Esophagus squamous epithelium (tissue), 5 donors: ENCODE measurements around the gene TUBA8. TPM values are rescaled to one million over a fixed set of nuclear protein-coding genes. Genes with fewer than 3 reads are reported as not detected.

Experiments used
- DNase-seq: peaks from one replicate; lab custom pipeline; 2025; lab: John Stamatoyannopoulos, UW
- H3K27ac ChIP-seq, 4 donors: fragments of 200-600 bp; sonication (generic); one replicate each; pipeline ENCODE4 v1.5.1; 2016 to 2019; ENCODE audit warnings: mild to moderate bottlenecking in 1 of 4
- H3K27me3 ChIP-seq, 4 donors: fragments of 200-600 bp; sonication (generic); 1 replicate in 3 of 4; 2 replicates in 1 of 4; pipeline versions ENCODE4 v1.5.1 to v1.6.0; 2017 to 2021; ENCODE audit warnings: antibody characterized with exemption in 1 of 4
- H3K36me3 ChIP-seq, 3 donors: fragments of 200-600 bp; sonication (generic); one replicate each; pipeline ENCODE4 v1.5.1; 2016 to 2019
- H3K4me1 ChIP-seq, 3 donors: fragments of 200-600 bp; sonication (generic); one replicate each; pipeline ENCODE4 v1.5.1; 2017 to 2019
- H3K4me3 ChIP-seq, 4 donors: fragments of 200-600 bp; sonication (generic); 1 replicate in 3 of 4; 2 replicates in 1 of 4; pipeline ENCODE4 v1.5.1; 2016 to 2019; ENCODE audit warnings: mild to moderate bottlenecking in 2 of 4, moderate library complexity in 1 of 4
- H3K9me3 ChIP-seq, 3 donors: fragments of 200-600 bp; sonication (generic); one replicate each; pipeline ENCODE4 v1.5.1; 2016 to 2019
- POLR2A ChIP-seq, 4 donors: fragments of 450-650 bp; IDR thresholded peaks; one replicate each; pipeline ENCODE4 v1.6.1; 2017; ENCODE audit warnings: antibody characterized with exemption in 4 of 4, mild to moderate bottlenecking in 4 of 4, moderate library complexity in 3 of 4
- WGBS, 2 donors: methylation state at CpG; one replicate each; pipeline ENCODE4 v1.1.5; 2018; 5-methylcytosine and 5-hydroxymethylcytosine counted together
- intact Hi-C: fragments of 100-400 bp; cut with DNase I; formaldehyde crosslinking; loops from one replicate; pipeline ENCODE4 v1.15.0; 2022
- total RNA-seq, 4 donors: library from RNA; depleted of rRNA; stranded (reverse); fragments of >200 nt; gene quantifications; one replicate each; pipeline ENCODE4 v1.1.0, GENCODE V29; 2016
- TF ChIP-seq, protein P1 (sequence below), 6 experiments: fragments of 450-650 bp in 4 of 6; fragments of 200-600 bp in 2 of 6; sonication (generic) in 2 of 6; IDR thresholded peaks; one replicate each; pipeline ENCODE4 v1.5.1; 2016 to 2019; ENCODE audit warnings: antibody characterized with exemption in 6 of 6, mild to moderate bottlenecking in 4 of 6, moderate library complexity in 4 of 6
- donor health status: DM: yes; HTN: yes; CAD: no.

The TUBA8 gene
- total RNA-seq, 4 donors from 2014 or later, result 0.57 to 2.1 TPM; not detected in 2

DNA sequence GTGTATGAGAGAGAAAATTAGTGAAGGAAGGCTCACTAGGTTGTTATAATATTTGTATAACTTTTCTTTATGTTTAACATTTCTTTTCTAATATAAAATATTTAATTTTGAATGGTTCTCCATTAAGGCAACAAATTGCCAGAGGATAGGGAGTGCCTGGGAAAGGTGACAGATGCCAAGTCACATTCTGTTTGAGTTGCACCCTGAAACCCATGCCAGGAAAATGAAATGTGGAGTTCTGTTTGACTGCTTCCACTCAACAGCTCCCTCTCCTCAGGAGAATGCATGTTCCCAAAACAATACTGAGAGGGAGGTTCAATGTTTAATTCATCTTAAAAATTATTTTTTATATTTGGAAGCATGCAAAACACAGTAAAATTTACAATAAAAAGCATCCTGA lies 33.5 kb downstream of the TUBA8 start:
- no peaks in the 10 kb centered on the region for H3K36me3 ChIP-seq
- DNase-seq, result no peak
- H3K9me3 ChIP-seq, result no peaks in the 10 kb centered on the region
- peaks cover 0 to 13% (median 0%) of the 10 kb centered on the region in 3 donors for H3K4me1 ChIP-seq
- no peak overlapping the region for H3K4me3 ChIP-seq
- no peak for TF ChIP-seq POLR2A (IDR thresholded peaks at IDR 0.05)
- TF ChIP-seq, protein P1, sequence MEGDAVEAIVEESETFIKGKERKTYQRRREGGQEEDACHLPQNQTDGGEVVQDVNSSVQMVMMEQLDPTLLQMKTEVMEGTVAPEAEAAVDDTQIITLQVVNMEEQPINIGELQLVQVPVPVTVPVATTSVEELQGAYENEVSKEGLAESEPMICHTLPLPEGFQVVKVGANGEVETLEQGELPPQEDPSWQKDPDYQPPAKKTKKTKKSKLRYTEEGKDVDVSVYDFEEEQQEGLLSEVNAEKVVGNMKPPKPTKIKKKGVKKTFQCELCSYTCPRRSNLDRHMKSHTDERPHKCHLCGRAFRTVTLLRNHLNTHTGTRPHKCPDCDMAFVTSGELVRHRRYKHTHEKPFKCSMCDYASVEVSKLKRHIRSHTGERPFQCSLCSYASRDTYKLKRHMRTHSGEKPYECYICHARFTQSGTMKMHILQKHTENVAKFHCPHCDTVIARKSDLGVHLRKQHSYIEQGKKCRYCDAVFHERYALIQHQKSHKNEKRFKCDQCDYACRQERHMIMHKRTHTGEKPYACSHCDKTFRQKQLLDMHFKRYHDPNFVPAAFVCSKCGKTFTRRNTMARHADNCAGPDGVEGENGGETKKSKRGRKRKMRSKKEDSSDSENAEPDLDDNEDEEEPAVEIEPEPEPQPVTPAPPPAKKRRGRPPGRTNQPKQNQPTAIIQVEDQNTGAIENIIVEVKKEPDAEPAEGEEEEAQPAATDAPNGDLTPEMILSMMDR (IDR thresholded peaks at IDR 0.05), result no peak
- no peaks in the 10 kb centered on the region for H3K27me3 ChIP-seq
- intact Hi-C loops, result no loop called here
- H3K27ac ChIP-seq, result no peak overlapping the region

DNA sequence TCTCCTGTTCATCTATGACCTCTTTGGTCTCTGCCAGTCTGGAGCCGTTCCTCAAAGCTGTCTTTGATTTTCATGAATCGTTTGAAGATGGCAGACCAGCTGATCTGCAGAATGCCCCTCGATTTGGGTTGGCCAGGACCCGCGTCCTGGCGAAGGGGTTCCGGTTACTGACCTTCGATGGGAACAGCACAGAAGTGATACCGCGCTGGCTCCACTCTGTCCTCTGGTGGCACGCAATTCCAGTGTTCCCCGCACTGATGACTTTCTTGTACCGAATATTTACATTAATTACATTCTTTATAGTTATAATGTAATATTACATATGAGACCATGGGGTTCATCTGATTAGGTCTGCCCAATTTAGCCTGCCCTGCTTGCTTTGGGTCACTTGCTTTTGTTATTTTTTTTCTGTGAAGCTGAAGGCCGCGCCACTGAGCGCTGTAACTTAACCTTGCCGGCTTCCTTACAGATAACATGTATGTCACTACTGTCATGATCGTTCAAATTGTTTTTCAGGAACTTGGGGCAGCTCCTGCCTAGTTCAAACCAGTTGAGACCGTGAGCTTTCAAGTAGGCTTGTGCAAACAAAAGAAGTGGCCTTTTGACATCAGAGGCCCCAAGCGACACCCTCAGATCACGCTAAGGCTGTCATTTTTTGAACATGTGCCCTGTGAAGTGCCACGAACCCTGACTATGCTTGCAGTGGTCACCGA lies 35.2 kb downstream of the TUBA8 start:
- peaks cover 0 to 24% (median 3%) of the 10 kb centered on the region in 3 donors for H3K4me1 ChIP-seq
- H3K27me3 ChIP-seq, result no peaks in the 10 kb centered on the region
- H3K9me3 ChIP-seq, result no peaks in the 10 kb centered on the region
- no peaks in the 10 kb centered on the region for H3K36me3 ChIP-seq
- H3K27ac ChIP-seq, result no peak overlapping the region
- intact Hi-C loops, result no loop called here
- H3K4me3 ChIP-seq, result no peak overlapping the region
- DNase-seq, result no peak
- no peak for TF ChIP-seq POLR2A (IDR thresholded peaks at IDR 0.05)
- TF ChIP-seq, protein P1 (IDR thresholded peaks at IDR 0.05), result no peak
- WGBS, 2 donors, result 85 to 89% methylated on average over 23 of the region's 23 CpGs

DNA sequence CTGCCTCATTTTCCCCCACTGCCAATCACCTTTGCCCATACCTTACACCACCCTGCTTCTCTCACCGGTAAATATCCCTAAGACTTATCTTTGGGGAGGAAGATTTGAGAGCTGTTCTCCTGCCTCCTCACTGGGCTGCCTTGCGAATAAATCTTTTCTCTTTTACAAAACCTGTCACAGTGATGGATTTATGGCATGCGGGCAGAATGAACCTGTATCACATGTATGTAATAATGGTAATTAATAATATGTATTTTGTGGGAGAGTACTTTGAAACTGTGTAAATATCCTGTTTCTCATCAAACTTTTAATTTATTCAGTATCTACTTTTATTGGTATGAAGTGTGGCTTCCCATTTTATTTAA lies 35.8 kb downstream of the TUBA8 start:
- Histone ChIP-seq H3K4me3 (no peak overlapping the region), H3K4me1 (peaks cover 0 to 30% (median 3%) of the 10 kb centered on the region in 3 donors), H3K27ac (no peak overlapping the region), H3K27me3 (no peaks in the 10 kb centered on the region), H3K36me3 (no peaks in the 10 kb centered on the region), H3K9me3 (no peaks in the 10 kb centered on the region)
- no peak for DNase-seq
- WGBS, 2 donors, result 73 to 93% methylated on average over 3 of the region's 3 CpGs
- intact Hi-C loops, result no loop called here
- TF ChIP-seq, protein P1 (IDR thresholded peaks at IDR 0.05), result no peak
- no peak for TF ChIP-seq POLR2A (IDR thresholded peaks at IDR 0.05)

DNA sequence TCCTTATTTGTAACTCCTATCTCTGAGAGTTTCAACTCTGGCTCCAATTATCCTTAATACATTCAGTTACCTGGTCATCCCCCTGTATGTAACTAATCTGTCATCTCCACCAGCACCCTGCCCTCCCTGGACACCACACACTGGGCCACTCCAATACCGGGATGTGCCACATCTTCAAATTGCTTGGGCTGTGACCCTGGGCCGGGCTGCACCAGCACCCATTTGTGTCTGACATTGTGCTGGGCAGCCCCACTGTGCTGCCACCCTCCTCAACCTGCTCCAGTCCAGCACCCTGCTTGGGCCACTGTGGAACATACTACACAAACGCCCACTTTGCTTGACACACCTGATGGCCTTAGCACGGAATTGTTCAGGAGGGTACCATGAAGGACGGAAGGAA lies 37.2 kb downstream of the TUBA8 start:
- TF ChIP-seq, protein P1 (IDR thresholded peaks at IDR 0.05), result no peak
- TF ChIP-seq POLR2A (IDR thresholded peaks at IDR 0.05), result no peak
- DNase-seq, result no peak
- intact Hi-C loops, result no loop called here
- H3K4me1 ChIP-seq, result peaks cover 0 to 37% (median 3%) of the 10 kb centered on the region in 3 donors
- H3K4me3 ChIP-seq, result no peak overlapping the region
- WGBS, 2 donors, result 96 to 100% methylated on average over 4 to 5 of the region's 5 CpGs
- no peaks in the 10 kb centered on the region for H3K36me3 ChIP-seq
- H3K27ac ChIP-seq, result no peak overlapping the region
- no peaks in the 10 kb centered on the region for H3K9me3 ChIP-seq
- no peaks in the 10 kb centered on the region for H3K27me3 ChIP-seq

DNA sequence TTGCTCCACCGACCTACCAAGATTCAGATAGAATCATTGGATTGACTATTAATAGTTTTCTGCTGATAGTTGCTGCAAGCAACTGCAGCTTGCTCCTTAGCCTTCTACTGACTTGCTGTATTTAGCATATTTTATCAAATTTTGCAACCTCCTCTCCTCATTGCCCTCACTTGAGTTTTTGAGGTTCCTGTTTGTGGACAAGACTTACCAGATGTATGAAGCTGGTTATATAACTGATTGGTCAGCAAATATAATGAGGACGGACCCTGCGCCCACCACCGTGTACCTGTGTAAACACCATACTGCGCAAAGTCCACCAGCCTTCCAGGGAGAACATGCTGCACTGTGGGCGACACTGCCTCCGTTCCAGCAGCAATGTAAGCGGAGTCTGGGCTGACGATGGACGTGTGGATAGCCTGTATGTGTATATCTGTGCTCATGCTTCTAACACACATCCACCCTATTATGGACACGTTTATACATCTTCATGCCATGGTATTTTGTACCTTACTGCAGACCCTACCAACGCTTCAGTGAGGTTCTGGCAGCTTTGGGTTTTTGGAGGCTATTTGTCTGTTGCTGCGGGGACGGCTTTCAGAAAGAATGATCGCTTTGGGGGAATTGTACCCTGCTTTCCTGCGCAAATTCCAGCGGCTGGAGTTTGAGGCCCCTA lies 37.8 kb downstream of the TUBA8 start:
- 91 to 93% methylated on average over 16 to 17 of the region's 17 CpGs for WGBS, 2 donors
- DNase-seq, result no peak
- H3K27ac ChIP-seq, result no peak overlapping the region

More for the DNA sequence above, 37.8 kb downstream of the TUBA8 start:
- Histone ChIP-seq H3K4me3 (no peak overlapping the region), H3K36me3 (no peaks in the 10 kb centered on the region), H3K9me3 (no peaks in the 10 kb centered on the region), H3K27me3 (no peaks in the 10 kb centered on the region), H3K4me1 (peaks cover 0 to 37% (median 3%) of the 10 kb centered on the region in 3 donors)
- intact Hi-C loops, result no loop called here
- TF ChIP-seq POLR2A (IDR thresholded peaks at IDR 0.05), result no peak
